GM19240 (cell line): Measurements from ENCODE around the gene C3AR1.
"Not testable (repeated sequence)": the region's sequence is repeated elsewhere in the genome, so short reads cannot be mapped to it uniquely, and the experiment has no call there.

Experiments
- DNase-seq: peaks from one replicate; pipeline ENCODE4 v3.0.0; 2011; ENCODE audit warnings: low spot score; ENCODE audit not compliant: insufficient read length

C3AR1 gene

GRCh38 chr12:8057839-8058238 is 8.3 kb downstream of the C3AR1 start:
- no peak for DNase-seq

- DNase-seq = no peak
Measured at GRCh38 chr12:8057306-8057705, 8.9 kb downstream of the C3AR1 start.

GRCh38 chr12:8054816-8055215 is 11.3 kb downstream of the C3AR1 start:
- no peak for DNase-seq

DNA sequence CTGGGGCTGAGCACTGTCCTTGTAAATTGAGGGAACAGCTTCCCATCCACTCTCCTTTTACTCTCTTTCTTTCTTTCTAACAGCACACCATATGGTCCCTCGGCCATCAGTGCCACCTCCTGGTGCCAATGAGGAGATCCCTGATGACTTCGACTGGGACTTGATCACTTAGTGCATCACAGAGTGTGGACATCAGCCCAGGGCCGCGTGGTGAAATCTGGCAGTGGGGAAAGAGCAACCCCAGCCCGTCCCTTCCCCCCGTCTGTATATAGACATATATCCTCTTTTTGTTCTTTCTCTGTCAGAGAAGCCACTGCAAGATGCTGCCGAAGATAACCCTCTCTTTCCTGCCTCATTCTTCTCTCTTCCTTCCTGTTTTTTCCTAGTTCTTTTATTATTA is 13.5 kb downstream of the C3AR1 start:
- no peak for DNase-seq

- no peak for DNase-seq
Measured at GRCh38 chr12:8050600-8051250, 15.4 kb downstream of the C3AR1 start.

- no peak for DNase-seq
Measured at GRCh38 chr12:8048906-8049305, 17.3 kb downstream of the C3AR1 start.

GRCh38 chr12:8047842-8048241 is 18.3 kb downstream of the C3AR1 start:
- no peak for DNase-seq

GRCh38 chr12:8045952-8046944 is 19.9 kb downstream of the C3AR1 start:
- DNase-seq = peak; percentile 73

DNA sequence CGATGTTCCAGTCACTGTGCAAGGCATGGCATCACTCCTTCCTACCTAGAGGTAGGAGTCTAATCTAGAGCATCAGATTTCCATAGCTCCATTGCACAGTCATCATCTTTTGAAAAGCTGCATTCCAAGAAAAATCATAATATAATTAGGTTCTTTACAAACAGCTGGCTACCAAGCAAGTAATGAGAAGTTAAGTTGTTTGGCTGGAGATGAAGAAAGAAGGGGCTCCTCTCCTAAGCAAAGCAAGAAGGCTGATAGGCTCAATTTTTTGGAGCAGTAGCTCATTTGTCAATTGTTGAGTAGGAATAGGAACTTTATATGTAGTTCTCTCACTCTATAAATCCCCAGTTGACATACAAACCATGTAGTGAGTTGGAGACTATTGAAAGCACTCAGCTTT is 25.4 kb downstream of the C3AR1 start:
- DNase-seq = no peak

DNA sequence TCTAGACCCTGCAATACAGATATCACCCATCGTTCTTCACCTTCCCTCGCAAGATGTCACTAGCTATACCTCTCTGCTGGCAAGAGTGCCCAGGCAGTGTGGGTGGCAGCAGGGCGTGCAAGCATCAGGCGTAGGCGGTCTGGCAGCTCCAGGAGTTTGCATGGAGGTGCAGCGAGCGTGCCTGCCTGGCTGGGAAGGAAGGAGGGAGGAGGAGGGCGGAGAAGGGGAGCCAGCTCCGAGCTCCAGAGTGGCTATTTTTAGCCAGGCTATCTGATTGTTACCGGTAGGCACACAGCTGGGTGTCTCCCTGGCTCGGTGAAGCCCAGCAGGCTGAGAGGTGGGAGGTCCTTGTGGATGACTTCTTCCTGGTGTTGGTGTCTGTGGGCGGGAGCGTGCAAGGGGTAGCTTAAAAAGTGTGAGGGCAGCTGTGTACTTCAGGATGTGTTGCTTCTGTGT is 27.5 kb downstream of the C3AR1 start:
- no peak for DNase-seq

- DNase-seq = no peak
Measured at GRCh38 chr12:8037947-8038346, 28.2 kb downstream of the C3AR1 start.

DNA sequence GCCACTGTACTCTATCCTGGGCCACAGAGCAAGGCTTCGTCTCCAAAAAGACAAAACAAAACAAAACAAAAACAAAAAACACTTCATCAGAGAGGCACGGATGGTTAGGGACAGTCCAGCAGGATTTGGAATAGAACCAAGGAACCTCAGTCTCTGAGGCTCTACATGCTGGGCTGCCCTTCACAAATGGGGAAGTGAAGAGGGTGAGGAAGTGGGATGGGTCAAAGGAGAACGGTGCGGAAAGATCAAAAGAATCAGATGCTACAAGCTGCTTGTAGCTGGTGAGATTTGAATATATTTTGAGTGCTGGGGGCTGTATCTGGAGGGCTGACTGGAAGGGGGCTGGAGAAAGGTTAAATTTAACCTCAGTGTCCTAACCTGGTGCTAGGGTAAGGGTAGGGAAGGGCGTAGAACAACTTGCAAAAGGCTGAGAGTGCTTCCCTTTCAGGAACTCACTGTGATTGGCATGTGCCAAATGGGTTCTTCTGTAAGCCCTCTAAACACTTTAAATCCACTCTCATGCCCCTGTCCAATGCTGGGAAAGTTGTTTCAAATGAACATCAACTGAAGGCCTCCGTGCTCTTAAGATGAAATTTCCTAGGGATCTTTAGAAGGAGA is 29.0 kb downstream of the C3AR1 start:
- peak; percentile 21 for DNase-seq

GRCh38 chr12:8036346-8036745 is 29.8 kb downstream of the C3AR1 start:
- DNase-seq = no peak

GRCh38 chr12:8035440-8036010 is 30.6 kb downstream of the C3AR1 start:
- DNase-seq = no peak

DNA sequence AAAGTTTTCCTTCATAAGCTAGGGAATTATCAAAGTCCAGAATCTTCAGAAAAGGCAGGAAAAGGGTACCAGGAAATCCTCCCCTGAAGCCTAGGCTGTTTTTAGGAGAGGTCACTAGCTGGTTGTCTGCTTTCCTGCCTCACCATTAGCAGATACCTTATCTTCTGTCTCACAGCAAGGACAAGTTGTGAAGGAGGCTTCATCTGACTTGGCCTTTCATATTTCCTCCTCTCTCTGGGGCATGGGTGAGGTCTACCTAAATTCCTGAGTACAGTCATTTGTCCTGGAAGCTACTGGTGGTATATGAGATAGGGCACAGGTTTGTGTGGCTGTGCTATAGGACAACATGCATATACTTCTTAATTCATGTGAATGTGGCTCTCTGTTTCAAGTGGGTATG is 31.4 kb downstream of the C3AR1 start:
- no peak for DNase-seq

DNA sequence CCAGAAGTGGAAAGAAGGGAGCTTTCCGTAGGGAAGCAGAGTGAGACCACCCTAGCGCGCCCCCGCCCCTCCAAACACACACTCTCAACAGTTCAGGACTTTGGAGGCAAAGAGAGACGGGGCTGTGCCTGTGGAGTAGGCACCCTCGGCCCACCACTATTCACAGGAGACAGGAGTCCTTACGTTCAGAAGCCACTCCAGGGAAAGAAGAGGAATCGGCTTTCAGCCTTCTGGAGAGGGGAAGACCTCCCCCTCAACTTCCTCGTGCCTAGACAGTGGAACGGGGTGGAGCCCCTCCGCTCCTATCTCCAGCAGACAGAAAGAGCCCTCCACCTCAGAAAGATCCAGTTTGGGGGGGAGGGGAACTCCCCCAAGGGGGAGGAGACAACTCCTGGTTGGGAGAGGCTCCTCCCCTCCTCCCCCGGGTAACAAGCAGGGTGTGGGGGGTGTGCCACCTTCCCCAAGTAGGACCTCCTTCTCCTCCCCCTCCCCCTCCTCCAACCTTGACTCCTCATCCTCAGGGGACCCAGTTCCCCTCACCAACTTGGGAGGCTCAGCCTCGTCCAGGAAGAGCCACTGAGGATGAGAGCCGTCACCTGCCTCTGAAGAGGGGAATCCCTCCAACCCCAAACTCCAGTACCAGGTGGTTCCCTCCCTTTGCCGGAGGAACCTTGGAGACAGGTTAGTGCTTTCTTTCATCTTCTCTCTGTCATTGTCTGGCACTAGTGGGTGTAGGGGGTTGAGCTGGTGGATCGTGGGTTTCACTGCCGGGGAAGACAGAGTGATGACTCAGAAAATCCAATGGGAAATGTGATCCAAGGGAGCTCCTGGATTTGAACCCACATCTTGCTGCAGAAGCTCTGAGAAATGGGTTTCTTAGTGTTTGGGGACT is 32.8 kb downstream of the C3AR1 start:
- DNase-seq = peak; percentile 49

- DNase-seq = peak; percentile 47
Measured at GRCh38 chr12:8032242-8033152, 33.7 kb downstream of the C3AR1 start, which contains the start of gene FOXJ2. Gene FOXJ2 (plus strand): TSS chr12:8032716. CDS start chr12:8039833, 7,117 bp downstream.

DNA sequence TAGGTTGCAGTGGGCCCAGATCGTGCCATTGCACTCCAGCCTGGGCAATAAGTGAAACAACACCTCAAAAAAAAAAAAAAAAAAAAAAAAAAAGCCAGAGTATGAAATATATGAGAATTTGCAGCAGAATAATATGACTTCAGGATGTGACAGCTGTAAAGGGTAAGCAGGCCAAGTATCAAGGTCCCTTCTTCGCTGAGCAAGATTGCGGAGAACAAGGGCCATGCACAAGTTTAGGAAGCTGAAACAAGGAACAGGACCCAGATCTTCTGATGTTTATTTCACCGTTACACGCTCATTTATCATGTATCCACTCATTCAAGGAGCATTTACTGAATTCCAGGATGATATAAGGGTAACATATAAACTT is 34.3 kb downstream of the C3AR1 start:
- DNase-seq = no peak

GRCh38 chr12:8031017-8031416 is 35.1 kb downstream of the C3AR1 start:
- DNase-seq = not testable (repeated sequence)

DNA sequence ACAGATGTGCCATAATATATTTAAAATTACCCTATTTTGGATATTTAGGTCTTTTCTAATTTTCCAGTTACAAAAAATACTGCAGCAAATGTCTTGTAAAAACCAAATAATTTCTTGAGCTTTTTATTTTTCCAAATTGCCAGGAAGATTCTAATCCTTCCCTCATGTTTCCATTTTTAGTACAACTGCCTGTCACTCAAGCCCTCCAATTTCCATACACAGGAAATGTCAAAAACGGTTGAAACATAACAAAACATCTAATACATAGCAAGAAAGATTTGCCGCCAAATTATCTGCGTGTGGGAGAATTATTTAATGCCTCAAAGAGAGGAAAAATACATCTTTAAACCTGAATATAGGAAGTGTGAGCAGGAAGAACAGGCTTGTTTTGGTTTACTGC is 36.0 kb downstream of the C3AR1 start:
- no peak for DNase-seq
